ENCODE results near the gene PEX5L. TPM values are rescaled to one million over a fixed set of nuclear protein-coding genes. Genes with fewer than 3 reads are reported as not detected.

Gene PEX5L, protein sequence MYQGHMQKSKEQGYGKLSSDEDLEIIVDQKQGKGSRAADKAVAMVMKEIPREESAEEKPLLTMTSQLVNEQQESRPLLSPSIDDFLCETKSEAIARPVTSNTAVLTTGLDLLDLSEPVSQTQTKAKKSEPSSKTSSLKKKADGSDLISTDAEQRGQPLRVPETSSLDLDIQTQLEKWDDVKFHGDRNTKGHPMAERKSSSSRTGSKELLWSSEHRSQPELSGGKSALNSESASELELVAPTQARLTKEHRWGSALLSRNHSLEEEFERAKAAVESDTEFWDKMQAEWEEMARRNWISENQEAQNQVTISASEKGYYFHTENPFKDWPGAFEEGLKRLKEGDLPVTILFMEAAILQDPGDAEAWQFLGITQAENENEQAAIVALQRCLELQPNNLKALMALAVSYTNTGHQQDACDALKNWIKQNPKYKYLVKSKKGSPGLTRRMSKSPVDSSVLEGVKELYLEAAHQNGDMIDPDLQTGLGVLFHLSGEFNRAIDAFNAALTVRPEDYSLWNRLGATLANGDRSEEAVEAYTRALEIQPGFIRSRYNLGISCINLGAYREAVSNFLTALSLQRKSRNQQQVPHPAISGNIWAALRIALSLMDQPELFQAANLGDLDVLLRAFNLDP
- total RNA-seq (ENCODE audit: low replicate concordance) = 1.4 TPM in 1 of 2 replicates, not detected in the other

GRCh38 chr3:180036671-180037455 is at the start of gene PEX5L:
PEX5L (minus strand) TSS chr3:180036937; CDS start chr3:180036599, 338 bp downstream.

All from smooth muscle cell of the coronary artery (primary cell).